ENCODE data around the gene GPR18. TPM values are rescaled to one million over a fixed set of nuclear protein-coding genes. Genes with fewer than 3 reads are reported as not detected.

Gene GPR18
- total RNA-seq, 1 donor from 2014 or later = not detected

GRCh38 chr13:99208185-99208584 is 50.0 kb downstream of the GPR18 start:
- H3K27me3 ChIP-seq (ENCODE audit: control insufficient read depth, insufficient read depth, low read length) = no peaks in the 10 kb centered on the region
- no peak for DNase-seq (ENCODE audit: low read depth)
- no peak for TF ChIP-seq CTCF (IDR thresholded peaks at IDR 0.05; ENCODE audit: insufficient read depth, low read length, poor library complexity, severe bottlenecking)
- H3K36me3 ChIP-seq (ENCODE audit: control insufficient read depth, insufficient read depth, low read length) = no peaks in the 10 kb centered on the region
- no peak overlapping the region for H3K4me3 ChIP-seq (ENCODE audit: low read depth, low read length)

- TF ChIP-seq CTCF (IDR thresholded peaks at IDR 0.05; ENCODE audit: insufficient read depth, low read length, poor library complexity, severe bottlenecking) = no peak
- DNase-seq (ENCODE audit: low read depth) = no peak
- no peak overlapping the region for H3K4me3 ChIP-seq (ENCODE audit: low read depth, low read length)
- H3K27me3 ChIP-seq (ENCODE audit: control insufficient read depth, insufficient read depth, low read length) = no peaks in the 10 kb centered on the region
- H3K36me3 ChIP-seq (ENCODE audit: control insufficient read depth, insufficient read depth, low read length) = no peaks in the 10 kb centered on the region
These were observed 50.7 kb downstream of the GPR18 start for GRCh38 chr13:99207511-99207910.

- H3K27me3 ChIP-seq (ENCODE audit: control insufficient read depth, insufficient read depth, low read length) = no peaks in the 10 kb centered on the region
- H3K36me3 ChIP-seq (ENCODE audit: control insufficient read depth, insufficient read depth, low read length) = no peaks in the 10 kb centered on the region
- no peak for TF ChIP-seq CTCF (IDR thresholded peaks at IDR 0.05; ENCODE audit: insufficient read depth, low read length, poor library complexity, severe bottlenecking)
- no peak overlapping the region for H3K4me3 ChIP-seq (ENCODE audit: low read depth, low read length)
- DNase-seq (ENCODE audit: low read depth) = no peak
These were observed 51.3 kb downstream of the GPR18 start for GRCh38 chr13:99206873-99207272.

GRCh38 chr13:99206226-99206625 is 52.0 kb downstream of the GPR18 start:
- H3K4me3 ChIP-seq (ENCODE audit: low read depth, low read length) = no peak overlapping the region
- no peak for TF ChIP-seq CTCF (IDR thresholded peaks at IDR 0.05; ENCODE audit: insufficient read depth, low read length, poor library complexity, severe bottlenecking)
- DNase-seq (ENCODE audit: low read depth) = no peak
- H3K27me3 ChIP-seq (ENCODE audit: control insufficient read depth, insufficient read depth, low read length) = no peaks in the 10 kb centered on the region
- no peaks in the 10 kb centered on the region for H3K36me3 ChIP-seq (ENCODE audit: control insufficient read depth, insufficient read depth, low read length)

- no peaks in the 10 kb centered on the region for H3K27me3 ChIP-seq (ENCODE audit: control insufficient read depth, insufficient read depth, low read length)
- no peak for DNase-seq (ENCODE audit: low read depth)
- H3K4me3 ChIP-seq (ENCODE audit: low read depth, low read length) = no peak overlapping the region
- TF ChIP-seq CTCF (IDR thresholded peaks at IDR 0.05; ENCODE audit: insufficient read depth, low read length, poor library complexity, severe bottlenecking) = no peak
- no peaks in the 10 kb centered on the region for H3K36me3 ChIP-seq (ENCODE audit: control insufficient read depth, insufficient read depth, low read length)
These were observed 52.5 kb downstream of the GPR18 start for GRCh38 chr13:99205621-99206220.

Other genes with a start within 250 kb of the GPR18 start
- gene UBAC2, start 57.5 kb downstream of the GPR18 start, total RNA-seq = 79.1 and 83.6 TPM in 2 replicates
- gene GPR183, start 49.0 kb upstream of the GPR18 start, total RNA-seq = 0.14 and 0.71 TPM in 2 replicates
- gene TM9SF2, start 243.1 kb upstream of the GPR18 start, total RNA-seq = 136 and 137 TPM in 2 replicates